CD8-positive, alpha-beta memory T cell (primary cell): ENCODE results near the gene C19orf18. TPM values are rescaled to one million over a fixed set of nuclear protein-coding genes. Genes with fewer than 3 reads are reported as not detected.
"Not testable (repeated sequence)": the region's sequence is repeated elsewhere in the genome, so short reads cannot be mapped to it uniquely, and the experiment has no call there.

Experiments
- CTCF ChIA-PET: fragments of 350-600 bp; sonication (Branson Sonifier 250); formaldehyde crosslinking; loops from one replicate; lab custom pipeline; 2021; ENCODE audit warnings: antibody characterized with exemption; lab: Charles Lee
- POLR2A ChIA-PET: fragments of 350-600 bp; sonication (Branson Sonifier 250); formaldehyde crosslinking; loops from one replicate; lab custom pipeline; 2021; ENCODE audit warnings: antibody characterized with exemption; lab: Charles Lee
- DNase-seq, 5 donors: peaks; one replicate each; pipeline versions ENCODE4 v3.0.0 to v3.0.0-alpha.2; 2020 to 2022; ENCODE audit warnings: mixed read lengths in 1 of 5
- H3K27ac ChIP-seq: one replicate; pipeline ENCODE4 v1.7.0; 2013; ENCODE audit warnings: low read depth, mild to moderate bottlenecking, low read length, moderate library complexity
- H3K27me3 ChIP-seq: 2 replicates; pipeline ENCODE4 v1.7.0; 2013; ENCODE audit warnings: low read length, mild to moderate bottlenecking; ENCODE audit not compliant: insufficient read depth, poor library complexity, severe bottlenecking
- H3K36me3 ChIP-seq: 2 replicates; pipeline ENCODE4 v1.7.0; 2013; ENCODE audit warnings: mild to moderate bottlenecking, low read length, moderate library complexity; ENCODE audit not compliant: insufficient read depth
- H3K4me1 ChIP-seq: 2 replicates; pipeline ENCODE4 v1.7.0; 2013; ENCODE audit warnings: mild to moderate bottlenecking, low read length, moderate library complexity; ENCODE audit not compliant: insufficient read depth
- H3K4me3 ChIP-seq: 2 replicates; pipeline ENCODE4 v1.7.0; 2013; ENCODE audit warnings: mild to moderate bottlenecking, low read length
- H3K9me3 ChIP-seq: 2 replicates; pipeline ENCODE4 v1.7.0; 2013; ENCODE audit warnings: mild to moderate bottlenecking, low read length
- H3K27ac Mint-ChIP-seq, 8 donors: one replicate each; pipeline ENCODE4 v1.8.0; 2020 to 2021; ENCODE audit warnings: mixed read lengths in 8 of 8, mild to moderate bottlenecking in 6 of 8, inconsistent platforms in 3 of 8, moderate library complexity in 3 of 8
- H3K27me3 Mint-ChIP-seq, 2 donors: one replicate each; pipeline ENCODE4 v1.8.0; 2020 to 2021; ENCODE audit warnings: mixed read lengths in 2 of 2, mild to moderate bottlenecking in 1 of 2, moderate library complexity in 1 of 2
- H3K36me3 Mint-ChIP-seq, 3 donors: one replicate each; pipeline ENCODE4 v1.8.0; 2020 to 2021; ENCODE audit warnings: mixed read lengths in 3 of 3, inconsistent platforms in 1 of 3, mild to moderate bottlenecking in 1 of 3
- H3K4me1 Mint-ChIP-seq, 3 donors: one replicate each; pipeline ENCODE4 v1.8.0; 2020 to 2021; ENCODE audit warnings: mixed read lengths in 3 of 3, inconsistent platforms in 1 of 3, mild to moderate bottlenecking in 1 of 3
- H3K4me3 Mint-ChIP-seq, 7 donors: one replicate each; pipeline ENCODE4 v1.8.0; 2020 to 2021; ENCODE audit warnings: mixed read lengths in 7 of 7, mild to moderate bottlenecking in 6 of 7, moderate library complexity in 4 of 7, inconsistent platforms in 2 of 7
- H3K9me3 Mint-ChIP-seq, 5 donors: one replicate each; pipeline ENCODE4 v1.8.0; 2020 to 2022; ENCODE audit warnings: mixed read lengths in 5 of 5, mild to moderate bottlenecking in 3 of 5, moderate library complexity in 2 of 5, inconsistent platforms in 1 of 5
- polyA plus RNA-seq: library from polyadenylated mRNA; unstranded; fragments of 300-500 nt; fragmentation: Illumina TruSeq; gene quantifications from one replicate; pipeline ENCODE4 v1.2.3, GENCODE V29; 2021
- total RNA-seq, 2 experiments: library from RNA; stranded (reverse); gene quantifications; one replicate each; pipeline ENCODE4 v1.2.3, GENCODE V29; 2021

The C19orf18 gene
- total and polyA plus RNA-seq, 3 experiments from 2014 or later: 0.33 to 0.41 TPM; not detected in 1

GRCh38 chr19:58009301-58009665, 34.9 kb upstream of the C19orf18 start:
- ChIA-PET POLR2A (no interaction called here), CTCF (no interaction called here)
- DNase-seq: no peak
- Histone ChIP-seq H3K36me3 (no peaks in the 10 kb centered on the region), H3K9me3 (peaks cover 59% of the 10 kb centered on the region), H3K4me1 (no peaks in the 10 kb centered on the region), H3K27ac (no peak overlapping the region), H3K4me3 (no peak overlapping the region), H3K27me3 (no peaks in the 10 kb centered on the region)
- Mint-ChIP-seq H3K36me3 (peaks cover 15 to 46% (median 37%) of the 10 kb centered on the region in 3 donors), H3K4me1 (peaks cover 5 to 21% (median 5%) of the 10 kb centered on the region in 3 donors), H3K27ac (peak overlapping the region in 1 of 8 donors; percentile 87), H3K27me3 (peaks cover 4 to 8% of the 10 kb centered on the region in 2 donors), H3K4me3 (peak overlapping the region in 5 of 7 donors; percentile 27 to 85 (median 69)), H3K9me3 (peaks cover 21 to 86% (median 79%) of the 10 kb centered on the region in 5 donors)

- DNase-seq, CTCF ChIA-PET, H3K36me3 ChIP-seq, POLR2A ChIA-PET, H3K4me3 ChIP-seq, H3K27ac ChIP-seq, H3K27me3 ChIP-seq, H3K4me1 ChIP-seq, H3K27me3 Mint-ChIP-seq: not testable (repeated sequence)
- H3K27ac Mint-ChIP-seq: peak overlapping the region in 1 of 8 donors; percentile 87
- peaks cover 21 to 88% (median 80%) of the 10 kb centered on the region in 5 donors for H3K9me3 Mint-ChIP-seq
- H3K4me3 Mint-ChIP-seq: peak overlapping the region in 4 of 7 donors; percentile 15 to 85 (median 34)
- H3K36me3 Mint-ChIP-seq: peaks cover 17 to 50% (median 41%) of the 10 kb centered on the region in 3 donors
- H3K9me3 ChIP-seq: peaks cover 63% of the 10 kb centered on the region
- peaks cover 7 to 25% (median 8%) of the 10 kb centered on the region in 3 donors for H3K4me1 Mint-ChIP-seq
These were observed 34.5 kb upstream of the C19orf18 start for GRCh38 chr19:58008877-58009276.

DNA sequence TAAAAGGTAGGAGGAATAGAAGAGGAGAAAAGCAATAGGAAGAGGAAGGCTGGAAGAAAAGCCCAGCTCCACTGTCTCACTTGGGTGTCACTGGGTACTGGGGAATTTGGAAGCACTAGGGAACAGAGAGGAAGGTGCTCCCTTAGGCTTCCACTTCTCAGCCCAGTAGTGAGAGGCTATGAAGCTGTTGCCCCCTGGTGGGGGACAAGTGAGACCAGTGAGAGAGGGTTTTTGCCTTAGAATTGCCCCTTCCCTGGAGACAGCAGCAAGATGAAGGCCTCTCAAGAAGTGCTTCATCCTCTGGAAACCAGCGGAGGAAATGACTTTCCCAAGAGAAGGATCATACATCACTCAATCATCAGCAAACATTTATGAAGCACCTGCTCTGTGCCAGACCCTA, 33.0 kb upstream of the C19orf18 start:
- CTCF ChIA-PET: no interaction called here
- H3K27ac ChIP-seq: no peak overlapping the region
- Mint-ChIP-seq H3K27ac (no peak overlapping the region), H3K9me3 (peaks cover 21 to 82% (median 75%) of the 10 kb centered on the region in 5 donors), H3K4me3 (no peak overlapping the region), H3K36me3 (peaks cover 19 to 50% (median 50%) of the 10 kb centered on the region in 3 donors), H3K27me3 (peaks cover 0 to 5% of the 10 kb centered on the region in 2 donors), H3K4me1 (peaks cover 10 to 34% (median 13%) of the 10 kb centered on the region in 3 donors)
- no peak for DNase-seq
- H3K4me1 ChIP-seq: peaks cover 13% of the 10 kb centered on the region
- no peaks in the 10 kb centered on the region for H3K27me3 ChIP-seq
- no peaks in the 10 kb centered on the region for H3K36me3 ChIP-seq
- POLR2A ChIA-PET: no interaction called here
- H3K9me3 ChIP-seq: peaks cover 66% of the 10 kb centered on the region
- H3K4me3 ChIP-seq: no peak overlapping the region

DNA sequence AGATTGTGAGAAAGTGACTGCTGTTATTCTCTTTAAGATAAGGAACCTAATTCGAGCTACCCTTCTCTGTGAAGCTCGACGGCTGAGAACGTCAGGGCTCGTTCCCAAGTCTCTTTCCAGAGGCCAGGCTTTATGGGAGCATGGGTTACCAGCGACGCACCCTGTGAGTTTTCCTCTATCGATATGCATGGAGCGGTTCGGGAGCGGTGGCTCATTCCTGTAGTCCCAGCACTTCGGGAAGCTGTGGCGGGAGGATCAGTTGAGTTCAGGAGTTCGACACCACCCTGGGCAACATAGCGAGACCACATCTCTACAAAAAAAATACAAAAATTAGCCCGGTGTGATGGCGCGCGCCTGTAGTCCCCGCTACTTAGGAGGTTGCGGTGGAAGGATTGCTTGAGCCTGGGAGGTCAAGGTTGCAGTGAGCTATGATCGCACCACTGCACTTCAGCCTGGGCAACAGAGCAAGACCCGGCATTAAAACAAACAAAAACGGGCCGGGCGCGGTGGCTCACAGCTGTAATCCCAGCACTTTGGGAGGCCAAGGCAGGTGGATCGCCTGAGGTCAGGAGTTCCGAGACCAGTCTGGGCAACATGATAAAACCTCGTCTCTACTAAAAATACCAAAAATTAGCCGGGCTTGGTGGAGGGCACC, 29.0 kb upstream of the C19orf18 start:
- peaks cover 21 to 65% (median 57%) of the 10 kb centered on the region in 5 donors for H3K9me3 Mint-ChIP-seq
- peak overlapping the region; percentile 79 to 98 (median 86) for H3K27ac Mint-ChIP-seq

DNA sequence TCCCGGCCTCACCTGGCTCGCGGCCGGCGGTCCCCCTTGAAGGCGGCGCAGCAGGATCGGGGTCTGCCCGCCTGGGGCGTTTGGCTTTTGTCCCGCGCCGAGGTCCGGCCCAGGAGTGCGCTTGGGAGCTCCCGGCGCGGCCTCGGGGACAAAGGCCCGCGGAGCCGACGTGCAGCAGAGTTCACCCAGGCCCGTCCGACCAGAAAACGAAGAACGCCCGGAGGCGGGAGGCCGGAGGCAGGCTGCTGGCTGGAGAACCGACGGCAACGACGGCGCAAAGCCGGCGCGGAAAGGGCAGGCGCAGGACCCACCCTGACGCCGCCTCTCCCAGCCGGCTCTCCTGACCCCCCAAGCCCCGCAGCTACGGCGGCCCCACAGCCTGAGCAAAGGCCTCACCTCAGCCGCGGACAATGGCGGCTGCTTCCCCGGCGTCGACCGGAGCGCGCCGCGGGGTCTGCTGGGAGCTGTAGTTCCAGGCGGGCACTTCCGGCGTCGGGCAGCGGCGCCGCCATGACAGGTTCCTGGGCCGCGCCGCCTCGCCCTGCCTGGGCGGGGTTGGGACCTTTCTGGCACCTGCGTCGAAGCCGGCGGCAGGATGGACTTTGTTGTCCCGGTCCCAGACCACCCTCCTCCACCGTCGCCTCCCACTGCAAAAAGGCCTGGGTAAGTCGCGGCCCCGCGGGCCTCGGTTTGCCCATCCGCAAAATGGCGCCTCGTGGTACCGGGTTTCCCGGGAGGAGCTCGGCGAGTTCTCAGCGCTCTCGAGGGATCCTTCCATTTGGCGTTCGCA, 28.2 kb upstream of the C19orf18 start, which contains the start of gene ZNF606:
Gene ZNF606 (minus strand): TSS at position 437 of the 790 bp plus-strand sequence. CDS start 1,501 bp downstream, outside the sequence.
- ChIA-PET CTCF (interaction anchor here (0.9 to 1.6 kb wide), 7 partner anchors 10 to 369 kb away, joined by 3 to 4 read pairs (median 3); partner anchors contain the start of genes ZNF135 and ZNF211), POLR2A (interaction anchor here (0.8 to 1.9 kb wide), 7 partner anchors 86 to 613 kb away, joined by 3 to 8 read pairs (median 4); partner anchors contain the start of genes ERVK3-1, ZNF154, ZNF274 and ZNF329)
- peak within 1 kb of the TSS; percentile 83 to 98 (median 88) for H3K27ac Mint-ChIP-seq
- Histone ChIP-seq H3K9me3 (peaks cover 51% of the 10 kb centered on the region), H3K36me3 (peaks cover 18% of the 10 kb centered on the region), H3K27me3 (no peaks in the 10 kb centered on the region), H3K4me1 (peaks cover 32% of the 10 kb centered on the region), H3K27ac (peak within 1 kb of the TSS; percentile 73), H3K4me3 (peak within 1 kb of the TSS; percentile 97)
- peaks cover 28 to 37% (median 29%) of the 10 kb centered on the region in 3 donors for H3K4me1 Mint-ChIP-seq
- DNase-seq: peak; percentile 76 to 88 (median 83)
- peaks cover 0 to 3% of the 10 kb centered on the region in 2 donors for H3K27me3 Mint-ChIP-seq
- H3K9me3 Mint-ChIP-seq: peaks cover 19 to 59% (median 49%) of the 10 kb centered on the region in 5 donors
- H3K4me3 Mint-ChIP-seq: peak within 1 kb of the TSS; percentile 81 to 92 (median 86)
- H3K36me3 Mint-ChIP-seq: peaks cover 24 to 83% (median 72%) of the 10 kb centered on the region in 3 donors

More for the DNA sequence above, 29.0 kb upstream of the C19orf18 start:
- H3K36me3 Mint-ChIP-seq: peaks cover 22 to 76% (median 69%) of the 10 kb centered on the region in 3 donors
- CTCF ChIA-PET: interaction anchor here (0.9 to 1.6 kb wide), 5 partner anchors 11 to 370 kb away, joined by 3 to 4 read pairs (median 3); partner anchors contain the start of genes ZNF135 and ZNF211
- peak overlapping the region; percentile 81 to 92 (median 86) for H3K4me3 Mint-ChIP-seq
- Histone ChIP-seq H3K36me3 (peaks cover 18% of the 10 kb centered on the region), H3K27me3 (no peaks in the 10 kb centered on the region), H3K9me3 (peaks cover 52% of the 10 kb centered on the region), H3K27ac (peak overlapping the region; percentile 73), H3K4me1 (peaks cover 32% of the 10 kb centered on the region), H3K4me3 (peak overlapping the region; percentile 97)
- no peak for DNase-seq
- H3K27me3 Mint-ChIP-seq: peaks cover 0 to 3% of the 10 kb centered on the region in 2 donors
- peaks cover 28 to 37% (median 29%) of the 10 kb centered on the region in 3 donors for H3K4me1 Mint-ChIP-seq
- POLR2A ChIA-PET: interaction anchor here (0.8 to 1.9 kb wide), 7 partner anchors 87 to 614 kb away, joined by 3 to 8 read pairs (median 4); partner anchors contain the start of genes ERVK3-1, ZNF154, ZNF274 and ZNF329

- POLR2A ChIA-PET: interaction anchor here (0.8 to 1.9 kb wide), 7 partner anchors 85 to 612 kb away, joined by 3 to 8 read pairs (median 4); partner anchors contain the start of genes ERVK3-1, ZNF154, ZNF274 and ZNF329
- Mint-ChIP-seq H3K9me3 (peaks cover 13 to 57% (median 43%) of the 10 kb centered on the region in 5 donors), H3K36me3 (peaks cover 31 to 83% (median 73%) of the 10 kb centered on the region in 3 donors), H3K27ac (peak overlapping the region; percentile 74 to 98 (median 86)), H3K27me3 (peaks cover 0 to 3% of the 10 kb centered on the region in 2 donors), H3K4me1 (peaks cover 28 to 37% (median 30%) of the 10 kb centered on the region in 3 donors), H3K4me3 (peak overlapping the region; percentile 81 to 92 (median 86))
- H3K4me1 ChIP-seq: peaks cover 32% of the 10 kb centered on the region
- H3K36me3 ChIP-seq: peaks cover 18% of the 10 kb centered on the region
- peak in 2 of 5 donors; percentile 4 to 53 for DNase-seq
- peaks cover 44% of the 10 kb centered on the region for H3K9me3 ChIP-seq
- H3K27ac ChIP-seq: peak overlapping the region; percentile 73
- H3K27me3 ChIP-seq: no peaks in the 10 kb centered on the region
- CTCF ChIA-PET: interaction anchor here (0.9 to 1.6 kb wide), 6 partner anchors 9 to 369 kb away, joined by 3 to 4 read pairs (median 3); partner anchors contain the start of gene ZNF211
- H3K4me3 ChIP-seq: peak overlapping the region; percentile 97
These were observed 27.6 kb upstream of the C19orf18 start for GRCh38 chr19:58001895-58002369.

GRCh38 chr19:58000677-58001076, 26.3 kb upstream of the C19orf18 start:
- peak overlapping the region in 5 of 8 donors; percentile 3 to 92 (median 74) for H3K27ac Mint-ChIP-seq
- Histone ChIP-seq H3K4me3 (no peak overlapping the region), H3K9me3 (peaks cover 41% of the 10 kb centered on the region), H3K27ac (no peak overlapping the region), H3K27me3 (no peaks in the 10 kb centered on the region), H3K36me3 (peaks cover 18% of the 10 kb centered on the region), H3K4me1 (peaks cover 32% of the 10 kb centered on the region)
- peaks cover 31 to 82% (median 73%) of the 10 kb centered on the region in 3 donors for H3K36me3 Mint-ChIP-seq
- DNase-seq: no peak
- H3K4me1 Mint-ChIP-seq: peaks cover 28 to 37% (median 30%) of the 10 kb centered on the region in 3 donors
- ChIA-PET CTCF (no interaction called here), POLR2A (no interaction called here)
- H3K4me3 Mint-ChIP-seq: peak overlapping the region; percentile 81 to 92 (median 86)
- peaks cover 11 to 51% (median 38%) of the 10 kb centered on the region in 5 donors for H3K9me3 Mint-ChIP-seq
- H3K27me3 Mint-ChIP-seq: peaks cover 0 to 3% of the 10 kb centered on the region in 2 donors
